ENCODE measurements around the gene ZC3H14.

The ZC3H14 gene

GRCh38 chr14:88598097-88598675 lies 35.3 kb downstream of the ZC3H14 start:
- Histone ChIP-seq H3K36me3 (ENCODE audit: control insufficient read depth in 1 of 2, insufficient read depth in 2 of 2, low read length in 2 of 2) (peaks cover 42 to 88% of the 10 kb centered on the region in 2 donors), H3K9me3 (ENCODE audit: control insufficient read depth in 1 of 2, low read length in 2 of 2) (no peaks in the 10 kb centered on the region)

DNA sequence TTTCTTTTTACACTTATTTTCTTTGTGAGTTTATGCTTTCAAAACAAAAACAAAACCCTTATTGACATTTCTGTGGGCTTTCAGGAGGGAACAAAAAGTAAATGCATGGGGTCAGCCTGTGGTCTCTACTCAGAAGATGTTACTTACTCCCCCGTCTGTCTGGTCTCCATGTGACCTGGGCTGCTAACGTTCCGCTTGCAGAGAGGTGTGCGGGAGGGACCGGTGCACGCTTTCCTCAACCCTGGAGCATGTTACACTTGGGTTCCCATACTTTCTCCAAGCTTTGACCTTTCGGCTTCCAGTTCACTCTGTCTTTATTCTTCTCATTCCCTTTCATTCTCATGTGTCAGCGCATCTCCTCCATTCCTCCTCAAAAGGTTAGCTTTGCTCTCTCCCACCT lies 36.5 kb downstream of the ZC3H14 start:
- peaks cover 45 to 88% of the 10 kb centered on the region in 2 donors for H3K36me3 ChIP-seq (ENCODE audit: control insufficient read depth in 1 of 2, insufficient read depth in 2 of 2, low read length in 2 of 2)

More at GRCh38 chr14:88598097-88598675, 35.3 kb downstream of the ZC3H14 start:
- Histone ChIP-seq H3K4me1 (ENCODE audit: control insufficient read depth in 1 of 2, insufficient read depth in 2 of 2, low read length in 2 of 2) (no peaks in the 10 kb centered on the region), H3K4me3 (ENCODE audit: low read depth in 1 of 2, low read length in 2 of 2) (no peak overlapping the region), H3K9ac (ENCODE audit: low read depth in 1 of 2, low read length in 2 of 2) (no peak overlapping the region), H3K27me3 (ENCODE audit: control insufficient read depth in 1 of 2, insufficient read depth in 2 of 2, low read length in 2 of 2) (no peaks in the 10 kb centered on the region), H3K27ac (ENCODE audit: low read depth, low read length) (no peak overlapping the region)

GRCh38 chr14:88599761-88600439 lies 37.1 kb downstream of the ZC3H14 start:
- H3K9me3 ChIP-seq (ENCODE audit: control insufficient read depth in 1 of 2, low read length in 2 of 2): no peaks in the 10 kb centered on the region
- H3K4me1 ChIP-seq (ENCODE audit: control insufficient read depth in 1 of 2, insufficient read depth in 2 of 2, low read length in 2 of 2): no peaks in the 10 kb centered on the region
- H3K9ac ChIP-seq (ENCODE audit: low read depth in 1 of 2, low read length in 2 of 2): no peak overlapping the region
- peaks cover 46 to 91% of the 10 kb centered on the region in 2 donors for H3K36me3 ChIP-seq (ENCODE audit: control insufficient read depth in 1 of 2, insufficient read depth in 2 of 2, low read length in 2 of 2)
- H3K27ac ChIP-seq (ENCODE audit: low read depth, low read length): no peak overlapping the region
- H3K4me3 ChIP-seq (ENCODE audit: low read depth in 1 of 2, low read length in 2 of 2): no peak overlapping the region
- H3K27me3 ChIP-seq (ENCODE audit: control insufficient read depth in 1 of 2, insufficient read depth in 2 of 2, low read length in 2 of 2): no peaks in the 10 kb centered on the region

More for the DNA sequence above, 36.5 kb downstream of the ZC3H14 start:
- H3K27ac ChIP-seq (ENCODE audit: low read depth, low read length): no peak overlapping the region
- no peak overlapping the region for H3K4me3 ChIP-seq (ENCODE audit: low read depth in 1 of 2, low read length in 2 of 2)
- no peaks in the 10 kb centered on the region for H3K4me1 ChIP-seq (ENCODE audit: control insufficient read depth in 1 of 2, insufficient read depth in 2 of 2, low read length in 2 of 2)
- no peak overlapping the region for H3K9ac ChIP-seq (ENCODE audit: low read depth in 1 of 2, low read length in 2 of 2)
- no peaks in the 10 kb centered on the region for H3K9me3 ChIP-seq (ENCODE audit: control insufficient read depth in 1 of 2, low read length in 2 of 2)
- no peaks in the 10 kb centered on the region for H3K27me3 ChIP-seq (ENCODE audit: control insufficient read depth in 1 of 2, insufficient read depth in 2 of 2, low read length in 2 of 2)

DNA sequence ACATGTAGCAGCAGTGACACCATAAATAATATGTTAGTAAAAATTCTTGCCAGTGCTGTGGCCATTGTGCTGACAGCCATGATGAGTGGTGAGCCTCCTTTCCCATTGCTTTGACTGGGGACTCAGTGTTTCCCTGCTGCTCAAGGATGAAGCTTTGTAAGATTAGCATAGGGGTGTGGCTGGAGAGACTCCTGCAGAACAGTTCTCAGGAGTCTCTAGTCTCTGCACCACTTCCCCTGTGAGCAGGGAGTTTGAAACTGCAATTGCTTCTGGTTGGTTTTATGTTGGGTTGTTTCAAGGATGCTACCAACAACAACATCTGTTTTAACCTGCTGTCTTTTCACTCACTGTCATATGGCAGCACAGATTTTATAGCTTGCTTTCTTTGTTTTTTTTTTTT lies 41.4 kb downstream of the ZC3H14 start:
- Histone ChIP-seq H3K36me3 (ENCODE audit: control insufficient read depth in 1 of 2, insufficient read depth in 2 of 2, low read length in 2 of 2) (peaks cover 37 to 95% of the 10 kb centered on the region in 2 donors), H3K27ac (ENCODE audit: low read depth, low read length) (no peak overlapping the region), H3K27me3 (ENCODE audit: control insufficient read depth in 1 of 2, insufficient read depth in 2 of 2, low read length in 2 of 2) (no peaks in the 10 kb centered on the region), H3K9me3 (ENCODE audit: control insufficient read depth in 1 of 2, low read length in 2 of 2) (no peaks in the 10 kb centered on the region), H3K9ac (ENCODE audit: low read depth in 1 of 2, low read length in 2 of 2) (no peak overlapping the region), H3K4me1 (ENCODE audit: control insufficient read depth in 1 of 2, insufficient read depth in 2 of 2, low read length in 2 of 2) (no peaks in the 10 kb centered on the region), H3K4me3 (ENCODE audit: low read depth in 1 of 2, low read length in 2 of 2) (no peak overlapping the region)

GRCh38 chr14:88605594-88605993 lies 42.8 kb downstream of the ZC3H14 start:
- H3K36me3 ChIP-seq (ENCODE audit: control insufficient read depth in 1 of 2, insufficient read depth in 2 of 2, low read length in 2 of 2): peaks cover 36 to 95% of the 10 kb centered on the region in 2 donors
- H3K9me3 ChIP-seq (ENCODE audit: control insufficient read depth in 1 of 2, low read length in 2 of 2): no peaks in the 10 kb centered on the region
- no peak overlapping the region for H3K27ac ChIP-seq (ENCODE audit: low read depth, low read length)
- H3K9ac ChIP-seq (ENCODE audit: low read depth in 1 of 2, low read length in 2 of 2): no peak overlapping the region
- H3K4me1 ChIP-seq (ENCODE audit: control insufficient read depth in 1 of 2, insufficient read depth in 2 of 2, low read length in 2 of 2): no peaks in the 10 kb centered on the region
- no peaks in the 10 kb centered on the region for H3K27me3 ChIP-seq (ENCODE audit: control insufficient read depth in 1 of 2, insufficient read depth in 2 of 2, low read length in 2 of 2)
- no peak overlapping the region for H3K4me3 ChIP-seq (ENCODE audit: low read depth in 1 of 2, low read length in 2 of 2)

- Histone ChIP-seq H3K27ac (ENCODE audit: low read depth, low read length) (no peak overlapping the region), H3K4me1 (ENCODE audit: control insufficient read depth in 1 of 2, insufficient read depth in 2 of 2, low read length in 2 of 2) (no peaks in the 10 kb centered on the region), H3K9ac (ENCODE audit: low read depth in 1 of 2, low read length in 2 of 2) (no peak overlapping the region), H3K36me3 (ENCODE audit: control insufficient read depth in 1 of 2, insufficient read depth in 2 of 2, low read length in 2 of 2) (peaks cover 28 to 93% of the 10 kb centered on the region in 2 donors), H3K4me3 (ENCODE audit: low read depth in 1 of 2, low read length in 2 of 2) (no peak overlapping the region), H3K9me3 (ENCODE audit: control insufficient read depth in 1 of 2, low read length in 2 of 2) (no peaks in the 10 kb centered on the region), H3K27me3 (ENCODE audit: control insufficient read depth in 1 of 2, insufficient read depth in 2 of 2, low read length in 2 of 2) (no peaks in the 10 kb centered on the region)
These were observed 45.0 kb downstream of the ZC3H14 start for GRCh38 chr14:88607829-88608228.

GRCh38 chr14:88611878-88612277 lies 49.0 kb downstream of the ZC3H14 start:
- peaks cover 21 to 62% of the 10 kb centered on the region in 2 donors for H3K36me3 ChIP-seq (ENCODE audit: control insufficient read depth in 1 of 2, insufficient read depth in 2 of 2, low read length in 2 of 2)
- H3K9me3 ChIP-seq (ENCODE audit: control insufficient read depth in 1 of 2, low read length in 2 of 2): no peaks in the 10 kb centered on the region
- H3K27me3 ChIP-seq (ENCODE audit: control insufficient read depth in 1 of 2, insufficient read depth in 2 of 2, low read length in 2 of 2): no peaks in the 10 kb centered on the region
- H3K9ac ChIP-seq (ENCODE audit: low read depth in 1 of 2, low read length in 2 of 2): no peak overlapping the region
- no peak overlapping the region for H3K4me3 ChIP-seq (ENCODE audit: low read depth in 1 of 2, low read length in 2 of 2)
- H3K4me1 ChIP-seq (ENCODE audit: control insufficient read depth in 1 of 2, insufficient read depth in 2 of 2, low read length in 2 of 2): peaks cover 0 to 9% of the 10 kb centered on the region in 2 donors
- H3K27ac ChIP-seq (ENCODE audit: low read depth, low read length): no peak overlapping the region

DNA sequence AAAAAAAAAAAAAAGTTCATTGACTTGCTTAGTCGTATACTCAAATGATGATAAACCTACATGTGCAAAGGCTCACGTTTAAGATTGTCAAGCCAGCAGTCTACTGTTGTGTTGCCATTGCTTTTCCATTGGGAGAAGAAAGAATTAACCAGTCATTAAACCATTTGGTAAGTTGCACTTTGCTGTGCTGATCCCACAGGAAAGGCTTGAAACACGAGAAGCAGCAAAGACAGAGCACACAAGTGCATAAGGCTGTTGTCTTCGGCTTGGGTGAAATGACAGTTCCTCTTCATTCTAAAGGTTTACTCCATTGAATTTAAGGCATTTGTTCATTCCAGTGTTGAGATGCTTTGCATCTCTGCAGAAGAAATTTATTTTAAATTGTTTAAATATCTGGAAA lies 50.1 kb downstream of the ZC3H14 start:
- no peaks in the 10 kb centered on the region for H3K27me3 ChIP-seq (ENCODE audit: control insufficient read depth in 1 of 2, insufficient read depth in 2 of 2, low read length in 2 of 2)
- peaks cover 26 to 51% of the 10 kb centered on the region in 2 donors for H3K36me3 ChIP-seq (ENCODE audit: control insufficient read depth in 1 of 2, insufficient read depth in 2 of 2, low read length in 2 of 2)
- H3K4me1 ChIP-seq (ENCODE audit: control insufficient read depth in 1 of 2, insufficient read depth in 2 of 2, low read length in 2 of 2): peaks cover 0 to 9% of the 10 kb centered on the region in 2 donors
- no peak overlapping the region for H3K4me3 ChIP-seq (ENCODE audit: low read depth in 1 of 2, low read length in 2 of 2)
- no peak overlapping the region for H3K27ac ChIP-seq (ENCODE audit: low read depth, low read length)
- no peak overlapping the region for H3K9ac ChIP-seq (ENCODE audit: low read depth in 1 of 2, low read length in 2 of 2)
- H3K9me3 ChIP-seq (ENCODE audit: control insufficient read depth in 1 of 2, low read length in 2 of 2): no peaks in the 10 kb centered on the region

DNA sequence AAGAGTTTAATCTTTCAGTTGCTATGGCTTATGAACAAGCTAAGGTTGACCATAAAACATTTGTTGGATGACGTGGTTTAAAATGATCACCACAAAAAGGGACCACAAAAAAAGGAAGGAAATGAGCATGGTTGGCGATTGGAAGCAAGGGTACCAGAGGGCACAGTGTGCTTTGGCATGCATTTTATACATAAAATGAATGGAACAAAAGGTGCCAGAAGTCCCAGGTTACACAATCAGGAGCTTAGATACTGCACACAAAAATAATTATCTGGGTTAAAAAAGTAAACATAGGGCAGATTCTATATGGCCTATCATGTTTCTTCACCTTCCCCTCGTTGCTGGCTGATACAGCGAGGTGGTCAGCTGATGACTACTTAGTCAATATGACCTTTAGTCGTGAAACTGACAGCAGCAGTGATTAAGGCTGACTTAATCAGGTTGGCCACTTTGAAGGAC lies 50.7 kb downstream of the ZC3H14 start:
- H3K4me1 ChIP-seq (ENCODE audit: control insufficient read depth in 1 of 2, insufficient read depth in 2 of 2, low read length in 2 of 2): peaks cover 0 to 9% of the 10 kb centered on the region in 2 donors
- no peak overlapping the region for H3K27ac ChIP-seq (ENCODE audit: low read depth, low read length)
- H3K9me3 ChIP-seq (ENCODE audit: control insufficient read depth in 1 of 2, low read length in 2 of 2): no peaks in the 10 kb centered on the region
- no peak overlapping the region for H3K9ac ChIP-seq (ENCODE audit: low read depth in 1 of 2, low read length in 2 of 2)
- no peaks in the 10 kb centered on the region for H3K27me3 ChIP-seq (ENCODE audit: control insufficient read depth in 1 of 2, insufficient read depth in 2 of 2, low read length in 2 of 2)
- H3K4me3 ChIP-seq (ENCODE audit: low read depth in 1 of 2, low read length in 2 of 2): no peak overlapping the region
- H3K36me3 ChIP-seq (ENCODE audit: control insufficient read depth in 1 of 2, insufficient read depth in 2 of 2, low read length in 2 of 2): peaks cover 23 to 46% of the 10 kb centered on the region in 2 donors

DNA sequence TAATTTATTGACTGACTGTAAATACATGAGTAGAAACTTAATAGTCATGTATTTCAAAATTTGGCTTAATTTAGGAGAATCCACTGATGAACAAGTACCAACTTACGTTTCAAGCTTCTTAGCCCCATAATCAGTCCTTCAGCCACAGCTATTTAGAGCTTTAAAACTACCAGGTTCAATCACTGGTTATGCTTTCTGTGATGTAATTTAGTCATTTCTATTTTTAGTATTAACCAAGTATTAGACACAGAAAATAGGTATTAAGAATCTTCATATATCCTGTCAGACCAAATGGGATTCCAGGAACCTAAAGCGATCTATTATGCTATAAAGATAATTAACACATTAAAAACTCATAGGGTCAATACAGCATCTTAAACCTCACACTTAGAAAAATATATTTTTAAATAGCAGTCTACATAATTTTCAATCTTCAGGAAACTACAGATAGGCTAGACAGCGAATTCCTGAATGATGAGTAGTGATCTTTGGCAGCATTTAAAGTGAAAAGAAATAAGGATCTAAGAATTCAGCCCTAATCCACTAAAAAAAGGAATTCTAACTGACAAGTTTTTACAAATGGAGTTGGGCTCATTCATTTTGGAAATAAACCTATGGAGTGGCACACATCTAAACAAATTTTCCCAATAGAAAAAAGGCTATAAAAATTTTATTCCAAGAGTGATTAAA lies 51.5 kb downstream of the ZC3H14 start:
- Histone ChIP-seq H3K27me3 (ENCODE audit: control insufficient read depth in 1 of 2, insufficient read depth in 2 of 2, low read length in 2 of 2) (no peaks in the 10 kb centered on the region), H3K9me3 (ENCODE audit: control insufficient read depth in 1 of 2, low read length in 2 of 2) (no peaks in the 10 kb centered on the region), H3K36me3 (ENCODE audit: control insufficient read depth in 1 of 2, insufficient read depth in 2 of 2, low read length in 2 of 2) (peaks cover 20 to 39% of the 10 kb centered on the region in 2 donors), H3K27ac (ENCODE audit: low read depth, low read length) (no peak overlapping the region), H3K4me3 (ENCODE audit: low read depth in 1 of 2, low read length in 2 of 2) (no peak overlapping the region), H3K4me1 (ENCODE audit: control insufficient read depth in 1 of 2, insufficient read depth in 2 of 2, low read length in 2 of 2) (peaks cover 0 to 9% of the 10 kb centered on the region in 2 donors), H3K9ac (ENCODE audit: low read depth in 1 of 2, low read length in 2 of 2) (no peak overlapping the region)

All from duodenal mucosa (tissue), 2 donors.